Activated CD4-positive, alpha-beta T cell treated with anti-CD3 and anti-CD28 coated beads, Interleukin-10, Interleukin-2, amounts not matched to agents 100 ng/mL and 50 ng/mL, durations not matched to agents 16 hours and 8 hours (primary cell): ENCODE measurements around the gene TPM3.
"Not testable (repeated sequence)": the region's sequence is repeated elsewhere in the genome, so short reads cannot be mapped to it uniquely, and the experiment has no call there.

ENCODE experiments used
- DNase-seq: peaks from one replicate; pipeline ENCODE4 v3.0.0-alpha.2; 2020

Gene TPM3

GRCh38 chr1:154191990-154192461 is at the start of gene TPM3:
TSS of gene TPM3 (minus strand) at chr1:154192100. CDS start at chr1:154192018, 82 bp downstream.
- no peak for DNase-seq

GRCh38 chr1:154240294-154240833 is 48.5 kb upstream of the TPM3 start:
- no peak for DNase-seq

- no peak for DNase-seq
Observed at GRCh38 chr1:154239491-154239890, 47.6 kb upstream of the TPM3 start.

GRCh38 chr1:154237880-154238506 is 46.1 kb upstream of the TPM3 start:
- DNase-seq: no peak

- DNase-seq: no peak
Observed at GRCh38 chr1:154237435-154237834, 45.5 kb upstream of the TPM3 start.

GRCh38 chr1:154236855-154237254 is 45.0 kb upstream of the TPM3 start:
- DNase-seq: no peak

GRCh38 chr1:154233127-154233526 is 41.2 kb upstream of the TPM3 start:
- not testable (repeated sequence) for DNase-seq

GRCh38 chr1:154231112-154231511 is 39.2 kb upstream of the TPM3 start:
- not testable (repeated sequence) for DNase-seq

GRCh38 chr1:154225370-154225769 is 33.5 kb upstream of the TPM3 start:
- DNase-seq: no peak

- no peak for DNase-seq
Observed at GRCh38 chr1:154223621-154224020, 31.7 kb upstream of the TPM3 start.

GRCh38 chr1:154222918-154223317 is 31.0 kb upstream of the TPM3 start:
- no peak for DNase-seq

- no peak for DNase-seq
Observed at GRCh38 chr1:154222518-154222917, 30.6 kb upstream of the TPM3 start.

GRCh38 chr1:154221278-154222001 is 29.5 kb upstream of the TPM3 start:
- DNase-seq: peak; percentile 71

GRCh38 chr1:154220970-154221277 is 29.0 kb upstream of the TPM3 start:
- no peak for DNase-seq

GRCh38 chr1:154220071-154220969 is 28.4 kb upstream of the TPM3 start, which contains the start of gene UBAP2L:
TSS of gene UBAP2L (plus strand) at chr1:154220955. CDS start at chr1:154225124, 4,169 bp downstream.
- peak; percentile 100 for DNase-seq

- no peak for DNase-seq
Observed at GRCh38 chr1:154219541-154219940, 27.6 kb upstream of the TPM3 start.

- DNase-seq: no peak
Observed at GRCh38 chr1:154218545-154218944, 26.6 kb upstream of the TPM3 start.

- DNase-seq: peak; percentile 41
Observed at GRCh38 chr1:154213274-154213673, 21.4 kb upstream of the TPM3 start.

- no peak for DNase-seq
Observed at GRCh38 chr1:154212083-154212482, 20.2 kb upstream of the TPM3 start.

GRCh38 chr1:154208677-154209388 is 16.9 kb upstream of the TPM3 start:
- no peak for DNase-seq

- no peak for DNase-seq
Observed at GRCh38 chr1:154207262-154207661, 15.4 kb upstream of the TPM3 start.

- peak; percentile 45 for DNase-seq
Observed at GRCh38 chr1:154206196-154206595, 14.3 kb upstream of the TPM3 start, which contains the start of gene CFAP141. TSS of gene CFAP141 (minus strand) at chr1:154206333. CDS start at chr1:154206307, 26 bp downstream.
